H1 (cell line): ENCODE results near the gene UROS. TPM values are rescaled to one million over a fixed set of nuclear protein-coding genes. Genes with fewer than 3 reads are reported as not detected.

Experiments
- CHD7 ChIP-seq: fragments of 300-600 bp; sonication (generic); IDR thresholded peaks from 2 replicates; pipeline ENCODE4 v1.7.1; 2012; ENCODE audit warnings: low read length, moderate library complexity, mild to moderate bottlenecking, inconsistent platforms; ENCODE audit not compliant: insufficient replicate concordance
- E2F6 ChIP-seq: IDR thresholded peaks from 2 replicates; pipeline ENCODE4 v1.6.1; 2012; ENCODE audit warnings: inconsistent platforms
- polyA plus RNA-seq, 7 experiments: library from polyadenylated mRNA; depleted of rRNA in 3 of 7; stranded (reverse) in 5 of 7; unstranded in 2 of 7; fragments of >200 nt in 5 of 7; fragments of 200-250 nt in 2 of 7; gene quantifications; 1 replicate in 5 of 7; 2 replicates in 1 of 7; 4 replicates in 1 of 7; pipeline versions ENCODE4 v1.2.1 to v1.2.3, GENCODE V29; 2011 to 2013; ENCODE audit warnings: missing spikeins in 2 of 7, mixed read lengths in 2 of 7
- total RNA-seq: library from RNA; stranded (reverse); fragmentation: NEBNext Ultra II Directional; extraction: Animal tissue kit (Norgen Biotek cat#: 25700); gene quantifications from 2 replicates; pipeline ENCODE4 v1.2.1, GENCODE V29; 2021

The UROS gene
- total and polyA plus RNA-seq, 2 of the 8 experiments (the other 6 are each of a cell fraction or from before 2014, with no cell fraction given), result 45.6 to 58.0 TPM

GRCh38 chr10:125799451-125800182, 23.4 kb downstream of the UROS start (continued):
- no peak for TF ChIP-seq CHD7
- no peak for TF ChIP-seq E2F6
